Putamen (tissue), 1 donor: Measurements from ENCODE around the gene PHACTR1.
"Not testable (repeated sequence)": the region's sequence is repeated elsewhere in the genome, so short reads cannot be mapped to it uniquely, and the experiment has no call there.

Experiments
- DNase-seq: peaks from one replicate; pipeline ENCODE4 v3.0.0-alpha.2; 2016; ENCODE audit warnings: low spot score

Gene PHACTR1

GRCh38 chr6:13314806-13315205, 598.2 kb downstream of the PHACTR1 start:
- no peak for DNase-seq

- DNase-seq: no peak
These were observed 599.3 kb downstream of the PHACTR1 start for GRCh38 chr6:13315896-13316295.

GRCh38 chr6:13318821-13319220, 602.3 kb downstream of the PHACTR1 start:
- DNase-seq: no peak

GRCh38 chr6:13319891-13320564, 603.5 kb downstream of the PHACTR1 start:
- no peak for DNase-seq

- not testable (repeated sequence) for DNase-seq
These were observed 609.5 kb downstream of the PHACTR1 start for GRCh38 chr6:13326031-13326586.

- DNase-seq: no peak
These were observed 611.1 kb downstream of the PHACTR1 start for GRCh38 chr6:13327691-13328075.

- DNase-seq: peak; percentile 89
These were observed 611.7 kb downstream of the PHACTR1 start, which contains the start of gene TBC1D7 for GRCh38 chr6:13328076-13328874. TBC1D7 (minus strand) TSS chr6:13328537; CDS start chr6:13326898, 1,639 bp downstream.

GRCh38 chr6:13328875-13329183, 612.3 kb downstream of the PHACTR1 start:
- no peak for DNase-seq

GRCh38 chr6:13331516-13332348, 615.2 kb downstream of the PHACTR1 start:
- DNase-seq: no peak

- DNase-seq: no peak
These were observed 615.8 kb downstream of the PHACTR1 start for GRCh38 chr6:13332349-13332706.

GRCh38 chr6:13334953-13335352, 618.4 kb downstream of the PHACTR1 start:
- DNase-seq: no peak

GRCh38 chr6:13336553-13336952, 620.0 kb downstream of the PHACTR1 start:
- peak; percentile 66 for DNase-seq

- no peak for DNase-seq
These were observed 621.5 kb downstream of the PHACTR1 start for GRCh38 chr6:13338038-13338437.
